Right renal pelvis (tissue), 4 donors: ENCODE results near the gene UGT1A4. TPM values are rescaled to one million over a fixed set of nuclear protein-coding genes. Genes with fewer than 3 reads are reported as not detected.

Source experiments
- DNase-seq, 4 donors: peaks; one replicate each; pipeline ENCODE4 v3.0.0-alpha.2; 2013; ENCODE audit warnings: low read depth in 4 of 4, low spot score in 3 of 4, missing footprints in 1 of 4
- polyA plus RNA-seq, 4 donors: library from polyadenylated mRNA; unstranded; fragments of 120-200 nt; gene quantifications; one replicate each; pipeline ENCODE4 v1.2.1, GENCODE V29; 2013; ENCODE audit not compliant: insufficient read length in 4 of 4

Gene UGT1A4
- polyA plus RNA-seq, 4 donors, result 0.03 TPM; not detected in 3

- DNase-seq, result no peak
Observed at GRCh38 chr2:233807966-233808935, 89.7 kb downstream of the UGT1A4 start.

- no peak for DNase-seq
Observed at GRCh38 chr2:233810385-233810784, 91.8 kb downstream of the UGT1A4 start.

GRCh38 chr2:233811087-233811486 is 92.6 kb downstream of the UGT1A4 start:
- no peak for DNase-seq

- no peak for DNase-seq
Observed at GRCh38 chr2:233811732-233812131, 93.2 kb downstream of the UGT1A4 start.

- peak in 2 of 4 donors; percentile 29 to 44 for DNase-seq
Observed at GRCh38 chr2:233813236-233814055, 94.9 kb downstream of the UGT1A4 start.

GRCh38 chr2:233814056-233814835 is 95.7 kb downstream of the UGT1A4 start:
- peak in 1 of 4 donors; percentile 10 for DNase-seq

GRCh38 chr2:233815861-233816260 is 97.3 kb downstream of the UGT1A4 start:
- no peak for DNase-seq

- DNase-seq, result no peak
Observed at GRCh38 chr2:233816334-233816733, 97.8 kb downstream of the UGT1A4 start.

GRCh38 chr2:233816771-233817170 is 98.2 kb downstream of the UGT1A4 start:
- DNase-seq, result no peak

GRCh38 chr2:233817361-233817911 is 98.9 kb downstream of the UGT1A4 start:
- no peak for DNase-seq

- no peak for DNase-seq
Observed at GRCh38 chr2:233817995-233818638, 99.6 kb downstream of the UGT1A4 start.

GRCh38 chr2:233818639-233819621 is 100.4 kb downstream of the UGT1A4 start:
- no peak for DNase-seq

- no peak for DNase-seq
Observed at GRCh38 chr2:233819884-233820773, 101.6 kb downstream of the UGT1A4 start.

GRCh38 chr2:233820774-233821105 is 102.2 kb downstream of the UGT1A4 start:
- DNase-seq, result no peak

- DNase-seq, result no peak
Observed at GRCh38 chr2:233821196-233821595, 102.7 kb downstream of the UGT1A4 start.

GRCh38 chr2:233821709-233822100 is 103.2 kb downstream of the UGT1A4 start:
- DNase-seq, result no peak

- DNase-seq, result no peak
Observed at GRCh38 chr2:233822101-233822771, 103.7 kb downstream of the UGT1A4 start.
